Left ventricle myocardium inferior (tissue), 1 donor: ENCODE results near the gene ENTR1. TPM values are rescaled to one million over a fixed set of nuclear protein-coding genes. Genes with fewer than 3 reads are reported as not detected.

Source experiments
- DNase-seq: peaks from one replicate; pipeline ENCODE4 v3.0.0-alpha.2; 2020
- H3K27ac ChIP-seq: fragments of 200-600 bp; replicated peaks from 2 replicates; pipeline ENCODE4 v1.8.0; 2021
- H3K27me3 ChIP-seq: fragments of 200-600 bp; 2 replicates; pipeline ENCODE4 v1.8.0; 2021; ENCODE audit warnings: low read depth
- H3K36me3 ChIP-seq: fragments of 200-600 bp; 2 replicates; pipeline ENCODE4 v1.8.0; 2021
- H3K4me1 ChIP-seq: fragments of 200-600 bp; 2 replicates; pipeline ENCODE4 v1.8.0; 2021
- H3K4me3 ChIP-seq: fragments of 200-600 bp; 2 replicates; pipeline ENCODE4 v1.8.0; 2021; ENCODE audit warnings: mild to moderate bottlenecking, moderate library complexity
- H3K9me3 ChIP-seq: fragments of 200-600 bp; replicated peaks from 2 replicates; pipeline ENCODE4 v1.8.0; 2021
- intact Hi-C: fragments of 100-400 bp; cut with micrococcal nuclease; formaldehyde crosslinking; loops from one replicate; pipeline ENCODE4 v1.11.0; 2022
- total RNA-seq: library from RNA; stranded (reverse); fragmentation: NEBNext Ultra II Directional; extraction: Animal tissue kit (Norgen Biotek cat#: 25700); gene quantifications from one replicate; pipeline ENCODE4 v1.2.1, GENCODE V29; 2021
- TF ChIP-seq, protein P1 (sequence below): fragments of 200-600 bp; IDR thresholded peaks from 2 replicates; pipeline ENCODE4 v1.8.0; 2021; ENCODE audit warnings: antibody characterized with exemption, mild to moderate bottlenecking, borderline replicate concordance
- donor health status: DM: no; HTN: yes; CAD: no; lungs with severe emphysema.

The ENTR1 gene
- total RNA-seq, 1 donor from 2014 or later = 20.1 TPM

DNA sequence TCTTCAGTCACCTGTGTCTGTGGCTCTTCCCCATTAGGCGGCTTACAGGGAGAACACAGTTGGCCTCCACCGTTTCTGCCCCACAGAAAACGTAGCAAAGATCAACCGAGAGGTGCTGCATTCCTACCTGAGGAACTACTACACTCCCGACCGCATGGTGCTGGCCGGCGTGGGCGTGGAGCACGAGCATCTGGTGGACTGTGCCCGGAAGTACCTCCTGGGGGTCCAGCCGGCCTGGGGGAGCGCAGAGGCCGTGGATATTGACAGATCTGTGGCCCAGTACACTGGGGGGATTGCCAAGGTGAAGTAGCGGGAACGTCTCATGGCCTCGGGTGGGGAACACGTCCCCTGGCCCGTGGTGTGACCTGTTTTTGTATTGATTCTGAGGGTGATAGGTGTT, 6.5 kb upstream of the ENTR1 start:
- peaks cover 10% of the 10 kb centered on the region for H3K4me1 ChIP-seq
- TF ChIP-seq, protein P1, sequence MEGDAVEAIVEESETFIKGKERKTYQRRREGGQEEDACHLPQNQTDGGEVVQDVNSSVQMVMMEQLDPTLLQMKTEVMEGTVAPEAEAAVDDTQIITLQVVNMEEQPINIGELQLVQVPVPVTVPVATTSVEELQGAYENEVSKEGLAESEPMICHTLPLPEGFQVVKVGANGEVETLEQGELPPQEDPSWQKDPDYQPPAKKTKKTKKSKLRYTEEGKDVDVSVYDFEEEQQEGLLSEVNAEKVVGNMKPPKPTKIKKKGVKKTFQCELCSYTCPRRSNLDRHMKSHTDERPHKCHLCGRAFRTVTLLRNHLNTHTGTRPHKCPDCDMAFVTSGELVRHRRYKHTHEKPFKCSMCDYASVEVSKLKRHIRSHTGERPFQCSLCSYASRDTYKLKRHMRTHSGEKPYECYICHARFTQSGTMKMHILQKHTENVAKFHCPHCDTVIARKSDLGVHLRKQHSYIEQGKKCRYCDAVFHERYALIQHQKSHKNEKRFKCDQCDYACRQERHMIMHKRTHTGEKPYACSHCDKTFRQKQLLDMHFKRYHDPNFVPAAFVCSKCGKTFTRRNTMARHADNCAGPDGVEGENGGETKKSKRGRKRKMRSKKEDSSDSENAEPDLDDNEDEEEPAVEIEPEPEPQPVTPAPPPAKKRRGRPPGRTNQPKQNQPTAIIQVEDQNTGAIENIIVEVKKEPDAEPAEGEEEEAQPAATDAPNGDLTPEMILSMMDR = no peak
- no peaks in the 10 kb centered on the region for H3K27me3 ChIP-seq
- no peak overlapping the region for H3K4me3 ChIP-seq
- intact Hi-C loops = no loop called here
- DNase-seq = no peak
- H3K9me3 ChIP-seq = no peaks in the 10 kb centered on the region
- H3K36me3 ChIP-seq = peaks cover 96% of the 10 kb centered on the region
- H3K27ac ChIP-seq = no peak overlapping the region

GRCh38 chr9:136416427-136416826, 6.0 kb upstream of the ENTR1 start:
- no peaks in the 10 kb centered on the region for H3K27me3 ChIP-seq
- TF ChIP-seq, protein P1 = no peak
- H3K27ac ChIP-seq = no peak overlapping the region
- peaks cover 94% of the 10 kb centered on the region for H3K36me3 ChIP-seq
- no peak overlapping the region for H3K4me3 ChIP-seq
- DNase-seq = no peak
- H3K4me1 ChIP-seq = peaks cover 15% of the 10 kb centered on the region
- intact Hi-C loops = no loop called here
- no peaks in the 10 kb centered on the region for H3K9me3 ChIP-seq

DNA sequence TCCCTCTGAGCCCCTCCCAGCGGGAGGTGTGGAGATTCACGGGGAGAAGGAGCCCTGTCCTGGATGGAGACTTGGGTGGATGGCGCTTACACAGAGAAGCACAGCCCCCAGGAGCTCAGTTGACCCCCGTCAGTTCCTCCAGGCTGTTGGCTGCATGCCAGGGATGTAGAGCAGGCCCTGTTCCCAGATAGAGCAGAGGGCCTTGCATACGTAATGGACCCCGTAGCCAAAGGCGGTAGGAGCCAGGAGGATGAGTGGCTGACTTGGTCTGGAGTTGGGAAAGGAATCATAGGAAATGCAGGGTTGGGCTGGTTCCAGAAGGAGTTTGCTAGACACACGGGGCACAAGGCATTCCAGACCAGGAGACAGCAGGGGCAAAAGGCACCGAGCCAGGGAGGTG, 2.5 kb upstream of the ENTR1 start:
- no peaks in the 10 kb centered on the region for H3K27me3 ChIP-seq
- peaks cover 39% of the 10 kb centered on the region for H3K4me1 ChIP-seq
- H3K27ac ChIP-seq = no peak overlapping the region
- intact Hi-C loops = no loop called here
- no peak overlapping the region for H3K4me3 ChIP-seq
- DNase-seq = no peak
- no peaks in the 10 kb centered on the region for H3K9me3 ChIP-seq
- H3K36me3 ChIP-seq = peaks cover 59% of the 10 kb centered on the region
- TF ChIP-seq, protein P1 = no peak

DNA sequence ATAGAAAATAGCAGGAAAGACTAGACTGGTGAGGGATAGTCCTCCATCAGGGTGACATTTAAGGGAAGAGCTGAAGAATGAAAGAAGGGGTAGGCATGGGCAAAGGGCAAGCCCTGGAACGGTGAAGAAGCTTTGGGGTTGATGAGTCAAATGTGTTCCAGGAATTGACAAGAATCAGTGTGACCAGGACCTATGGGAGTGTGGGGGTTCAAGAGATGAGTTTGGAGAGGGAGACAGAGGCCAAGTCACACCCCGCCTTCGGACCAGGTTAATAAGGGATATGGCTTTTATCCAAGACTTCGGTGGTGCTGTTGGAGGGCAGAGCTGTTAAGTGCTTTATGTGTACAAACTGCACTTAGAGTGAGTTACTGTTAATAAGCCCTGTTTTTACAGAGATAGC, 964 bp upstream of the ENTR1 start:
- no peaks in the 10 kb centered on the region for H3K27me3 ChIP-seq
- intact Hi-C loops = no loop called here
- H3K4me3 ChIP-seq = peak overlapping the region; percentile 97
- peaks cover 57% of the 10 kb centered on the region for H3K36me3 ChIP-seq
- TF ChIP-seq, protein P1 = no peak
- peaks cover 39% of the 10 kb centered on the region for H3K4me1 ChIP-seq
- no peaks in the 10 kb centered on the region for H3K9me3 ChIP-seq
- H3K27ac ChIP-seq = peak overlapping the region; percentile 88
- no peak for DNase-seq

DNA sequence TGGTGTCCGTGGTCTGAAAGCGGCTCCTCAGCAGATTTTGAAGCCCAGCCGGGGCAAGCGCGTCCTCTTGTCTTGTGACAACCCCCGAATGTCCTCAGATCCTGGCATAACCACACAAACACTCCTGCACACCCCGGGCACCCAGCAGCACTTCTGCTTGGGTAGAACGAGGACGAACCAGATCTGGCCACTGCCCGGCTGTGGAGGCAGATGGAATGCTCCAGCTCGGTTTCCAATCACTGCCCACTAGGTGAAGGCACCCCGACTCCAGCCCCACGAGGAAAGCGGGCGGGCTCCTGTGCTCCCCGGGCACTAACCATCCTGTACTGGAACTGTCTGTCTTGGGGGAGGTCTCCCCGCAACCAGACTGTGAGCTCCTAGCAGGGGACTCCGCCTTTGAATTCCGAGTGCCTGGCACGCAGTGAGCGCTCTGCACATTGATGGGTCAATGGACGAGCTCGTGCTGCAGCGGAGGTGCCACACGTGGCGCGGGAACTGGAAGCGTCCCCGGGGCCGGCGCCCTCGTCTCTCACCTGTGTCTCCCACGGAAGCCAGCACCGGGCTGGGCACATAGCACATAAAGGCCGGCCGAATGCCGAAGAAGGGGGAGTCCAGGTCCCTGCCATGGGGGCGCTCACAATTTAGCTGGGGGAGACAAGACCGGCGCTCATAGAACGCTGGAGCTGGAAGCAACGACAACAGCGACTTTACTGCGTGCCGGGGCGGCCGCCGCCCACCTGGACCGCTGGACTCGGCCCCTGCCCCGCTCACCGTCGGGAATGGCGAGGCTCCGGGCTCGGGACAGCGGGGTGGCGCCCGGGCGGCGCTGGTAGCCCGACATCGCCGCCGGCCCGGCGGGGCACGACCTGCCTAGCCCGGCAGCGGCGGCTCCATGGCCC, 608 bp downstream of the ENTR1 start:
- Histone ChIP-seq H3K4me3 (peak overlapping the region; percentile 97), H3K36me3 (peaks cover 57% of the 10 kb centered on the region), H3K27ac (peak overlapping the region; percentile 88), H3K9me3 (no peaks in the 10 kb centered on the region), H3K27me3 (no peaks in the 10 kb centered on the region), H3K4me1 (peaks cover 44% of the 10 kb centered on the region)
- DNase-seq = no peak
- TF ChIP-seq, protein P1 = no peak
- intact Hi-C loops = no loop called here
